Peyer's patch (tissue), 4 donors: ENCODE data around the gene BNIP5.

Experiments used
- POLR2A ChIP-seq, 2 donors: fragments of 450-650 bp; IDR thresholded peaks; one replicate each; pipeline ENCODE4 v1.5.1; 2017; ENCODE audit warnings: antibody characterized with exemption in 2 of 2, mild to moderate bottlenecking in 2 of 2, moderate library complexity in 2 of 2
- TF ChIP-seq, protein P1 (sequence below), 6 experiments: fragments of 450-650 bp in 4 of 6; fragments of 200-600 bp in 2 of 6; sonication (generic) in 1 of 6; IDR thresholded peaks; one replicate each; pipeline ENCODE4 v1.5.1; 2017 to 2019; ENCODE audit warnings: antibody characterized with exemption in 6 of 6, mild to moderate bottlenecking in 3 of 6, moderate library complexity in 1 of 6

DNA sequence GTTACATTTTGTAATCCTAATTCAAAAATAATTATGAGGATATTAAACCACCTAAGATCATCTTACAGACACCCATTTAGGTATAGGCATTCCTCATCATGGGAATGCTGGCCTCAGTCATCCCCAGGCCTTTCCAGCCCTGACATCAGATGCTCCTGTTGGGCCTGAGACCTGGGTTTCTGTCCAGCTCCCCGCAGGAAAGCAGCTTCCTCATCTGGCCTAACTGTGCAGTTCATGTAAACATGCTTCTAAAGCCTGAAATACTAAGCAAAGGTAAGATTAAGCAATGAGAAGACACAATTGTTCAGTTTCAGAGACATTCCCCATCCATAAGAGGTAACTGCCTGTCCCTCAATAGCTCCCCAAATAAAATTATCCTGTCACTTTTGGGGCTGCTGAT, 31.7 kb upstream of the BNIP5 start:
- no peak for TF ChIP-seq POLR2A (IDR thresholded peaks at IDR 0.05)
- TF ChIP-seq, protein P1, sequence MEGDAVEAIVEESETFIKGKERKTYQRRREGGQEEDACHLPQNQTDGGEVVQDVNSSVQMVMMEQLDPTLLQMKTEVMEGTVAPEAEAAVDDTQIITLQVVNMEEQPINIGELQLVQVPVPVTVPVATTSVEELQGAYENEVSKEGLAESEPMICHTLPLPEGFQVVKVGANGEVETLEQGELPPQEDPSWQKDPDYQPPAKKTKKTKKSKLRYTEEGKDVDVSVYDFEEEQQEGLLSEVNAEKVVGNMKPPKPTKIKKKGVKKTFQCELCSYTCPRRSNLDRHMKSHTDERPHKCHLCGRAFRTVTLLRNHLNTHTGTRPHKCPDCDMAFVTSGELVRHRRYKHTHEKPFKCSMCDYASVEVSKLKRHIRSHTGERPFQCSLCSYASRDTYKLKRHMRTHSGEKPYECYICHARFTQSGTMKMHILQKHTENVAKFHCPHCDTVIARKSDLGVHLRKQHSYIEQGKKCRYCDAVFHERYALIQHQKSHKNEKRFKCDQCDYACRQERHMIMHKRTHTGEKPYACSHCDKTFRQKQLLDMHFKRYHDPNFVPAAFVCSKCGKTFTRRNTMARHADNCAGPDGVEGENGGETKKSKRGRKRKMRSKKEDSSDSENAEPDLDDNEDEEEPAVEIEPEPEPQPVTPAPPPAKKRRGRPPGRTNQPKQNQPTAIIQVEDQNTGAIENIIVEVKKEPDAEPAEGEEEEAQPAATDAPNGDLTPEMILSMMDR (IDR thresholded peaks at IDR 0.05), result no peak
